Measurements from ENCODE around the gene ENTPD2. TPM values are rescaled to one million over a fixed set of nuclear protein-coding genes. Genes with fewer than 3 reads are reported as not detected.
A peak's percentile ranks its signal among the peaks of the same experiment; 100 is the strongest.

The ENTPD2 gene
- total RNA-seq, 1 experiment from 2014 or later = 8.3 TPM

GRCh38 chr9:137077010-137077747 is 23.3 kb upstream of the ENTPD2 start, which contains the start of gene UAP1L1 (continued):
- TF ChIP-seq HMGXB4 (CRISPR knock-in tag; IDR thresholded peaks at IDR 0.05) (peak; percentile 68; the same call in 1 of the 2 replicates), SMAD3 (CRISPR knock-in tag; IDR thresholded peaks at IDR 0.05; ENCODE audit: borderline replicate concordance) (no peak), ZBTB43 (CRISPR knock-in tag; IDR thresholded peaks at IDR 0.05) (no peak), ZNF423 (CRISPR knock-in tag; IDR thresholded peaks at IDR 0.05) (no peak), CREM (CRISPR knock-in tag; IDR thresholded peaks at IDR 0.05) (no peak), ZNF416 (CRISPR knock-in tag; IDR thresholded peaks at IDR 0.05) (no peak), ARID4B (CRISPR knock-in tag; IDR thresholded peaks at IDR 0.05; ENCODE audit: borderline replicate concordance) (no peak)

- H3K27ac Mint-ChIP-seq = no peak overlapping the region
- peak; percentile 8 for ATAC-seq
Measured at GRCh38 chr9:137076636-137077009, 22.8 kb upstream of the ENTPD2 start.

More at GRCh38 chr9:137076636-137077009, 22.8 kb upstream of the ENTPD2 start:
- Mint-ChIP-seq H3K27me3 (ENCODE audit: low read depth) (peaks cover 36% of the 10 kb centered on the region), H3K4me1 (peaks cover 16% of the 10 kb centered on the region), H3K4me3 (peak overlapping the region; percentile 59), H3K9me3 (no peaks in the 10 kb centered on the region), H3K36me3 (no peaks in the 10 kb centered on the region)
- no peak for TF ChIP-seq AFF4 (CRISPR knock-in tag; IDR thresholded peaks at IDR 0.05; ENCODE audit: borderline replicate concordance)
- TF ChIP-seq MAX (CRISPR knock-in tag; IDR thresholded peaks at IDR 0.05) = no peak
- TF ChIP-seq ZNF425 (CRISPR knock-in tag; conservative IDR thresholded peaks at IDR 0.05) = no peak
- TF ChIP-seq JAZF1 (CRISPR knock-in tag; IDR thresholded peaks at IDR 0.05) = no peak
- ChIA-PET CTCF (interaction anchor here (0.6 to 4.3 kb wide), 10 partner anchors 8 to 235 kb away, joined by 3 to 69 read pairs (median 9); partner anchors contain the start of genes AJM1, RNF224 and SAPCD2), POLR2A (interaction anchor here (1.1 kb wide), 1 partner anchor 10 kb away, joined by 4 read pairs; the partner anchor contains the start of gene MAN1B1)
- DNase-seq (ENCODE audit: low spot score) = peak; percentile 29
